HG02642 (cell line): ENCODE measurements around the gene THRSP.
"Not testable (repeated sequence)": the region's sequence is repeated elsewhere in the genome, so short reads cannot be mapped to it uniquely, and the experiment has no call there.

Experiments used
- ATAC-seq: cut with Tn5 transposase; IDR thresholded peaks from one replicate; pipeline ENCODE4 v1.9.1; 2021; ENCODE audit warnings: mild to moderate bottlenecking; ENCODE audit not compliant: unreplicated experiment, poor library complexity

The THRSP gene

DNA sequence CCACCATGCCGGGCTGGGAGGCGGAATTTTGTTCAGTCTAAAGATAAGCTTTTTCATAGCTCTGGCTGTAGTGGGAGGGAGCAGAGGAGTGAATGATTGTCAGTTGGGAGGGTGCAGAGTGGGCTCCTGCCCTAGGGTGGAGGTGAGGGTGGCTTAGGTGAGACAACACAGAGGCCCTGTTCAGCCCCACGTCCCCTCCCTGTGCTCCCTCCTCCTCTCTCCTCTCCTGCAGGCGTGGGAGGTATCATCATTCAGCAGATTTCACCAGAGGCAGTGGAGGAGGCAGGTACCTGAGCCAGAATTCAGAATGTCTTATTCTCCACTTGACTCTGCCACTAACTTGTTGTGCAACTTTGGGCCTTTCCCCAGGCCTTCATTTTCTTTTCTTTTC, 1.7 kb upstream of the THRSP start:
- ATAC-seq: no peak

DNA sequence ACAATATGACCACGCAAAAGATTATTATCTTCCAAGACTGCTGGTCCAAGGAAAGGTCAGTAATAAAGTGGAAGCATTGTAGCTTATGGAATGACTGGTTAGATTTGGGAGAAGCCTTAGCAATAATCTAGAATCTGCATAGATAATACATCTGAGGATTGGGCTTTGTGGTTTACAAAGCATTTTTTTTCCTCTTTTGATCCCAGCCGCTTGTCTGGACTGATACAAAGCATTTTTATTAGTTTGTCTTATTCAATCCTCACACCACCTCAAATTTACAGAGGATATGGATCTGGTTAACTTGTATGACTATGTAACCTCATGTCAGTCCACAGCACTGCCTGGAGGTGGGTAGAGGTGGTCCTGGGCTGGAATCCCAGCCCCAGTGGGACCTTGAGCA, 990 bp upstream of the THRSP start:
- no peak for ATAC-seq

DNA sequence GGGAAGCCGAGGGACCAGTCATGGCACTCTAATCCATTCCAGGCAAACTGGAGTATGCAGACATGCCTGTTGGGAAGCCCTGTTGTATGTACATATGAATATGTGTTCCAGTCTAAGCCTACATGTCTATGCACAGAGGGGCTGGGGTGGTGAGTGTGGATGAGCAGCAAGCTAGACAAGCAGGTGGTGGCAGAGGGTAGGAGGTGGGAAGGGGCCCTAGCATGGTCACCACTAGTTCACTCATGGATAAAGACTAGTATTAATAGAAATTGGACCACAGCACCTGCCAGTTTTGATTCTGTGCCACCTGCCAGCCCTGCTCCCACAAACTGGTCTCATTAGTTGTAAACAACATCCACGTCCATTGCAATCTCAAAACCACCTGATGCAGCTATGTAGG, 1.5 kb downstream of the THRSP start:
- ATAC-seq: no peak

DNA sequence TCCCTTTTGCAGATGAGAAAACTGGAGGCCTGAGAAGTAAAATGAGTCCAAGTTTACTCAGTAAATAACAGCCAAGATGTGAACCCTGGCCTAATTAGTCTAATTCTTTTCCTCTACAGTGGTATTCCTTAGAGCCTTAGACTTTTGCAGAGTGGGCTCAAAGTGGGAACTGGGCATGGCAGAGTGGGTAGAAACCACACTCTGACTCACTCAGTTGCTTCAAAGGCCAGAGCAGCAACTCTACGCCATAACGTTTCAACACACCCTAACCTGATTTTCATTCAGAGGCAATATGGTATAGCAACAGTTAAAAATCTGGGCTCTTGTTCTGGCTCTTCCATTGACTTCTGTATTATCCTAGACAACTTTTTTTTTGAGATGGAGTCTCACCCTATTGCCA, 2.8 kb downstream of the THRSP start:
- no peak for ATAC-seq

DNA sequence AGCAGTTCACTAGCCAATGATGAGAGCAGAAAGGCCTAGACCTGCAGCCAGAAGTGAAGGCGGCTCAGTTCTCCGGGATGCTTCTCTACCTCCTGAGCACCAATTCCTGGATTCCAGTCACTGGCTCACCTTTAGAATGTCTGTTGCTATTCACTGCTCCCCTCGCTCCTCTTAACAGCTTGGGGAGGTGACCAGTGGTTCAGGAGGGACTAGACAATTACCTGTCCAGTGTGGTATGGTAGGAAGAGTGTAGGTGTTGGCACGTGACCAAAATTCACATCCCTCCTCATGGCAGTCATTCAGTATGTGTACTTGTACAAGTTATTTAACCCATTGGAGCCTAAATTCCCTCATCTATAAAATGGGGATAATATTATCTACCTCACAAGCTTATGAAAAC, 4.0 kb downstream of the THRSP start:
- no peak for ATAC-seq

DNA sequence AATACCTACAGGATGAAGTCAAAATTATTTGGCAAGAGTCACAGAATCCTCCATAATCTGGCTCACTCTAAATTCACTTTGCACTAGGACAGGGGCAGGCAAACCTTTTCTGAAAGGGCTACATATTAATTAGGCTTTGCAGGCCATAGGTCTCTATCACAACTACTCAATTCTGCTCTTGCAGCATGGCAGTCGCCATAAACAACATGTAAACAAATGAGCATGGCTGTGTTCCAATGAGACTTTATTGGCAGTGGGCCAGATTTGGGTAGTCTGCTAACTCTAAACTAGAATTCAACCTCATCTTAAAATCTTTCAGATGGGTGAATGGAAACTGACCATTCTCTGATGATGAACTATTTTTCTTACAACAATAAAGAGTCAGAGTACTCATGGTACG, 5.8 kb downstream of the THRSP start:
- ATAC-seq: no peak

DNA sequence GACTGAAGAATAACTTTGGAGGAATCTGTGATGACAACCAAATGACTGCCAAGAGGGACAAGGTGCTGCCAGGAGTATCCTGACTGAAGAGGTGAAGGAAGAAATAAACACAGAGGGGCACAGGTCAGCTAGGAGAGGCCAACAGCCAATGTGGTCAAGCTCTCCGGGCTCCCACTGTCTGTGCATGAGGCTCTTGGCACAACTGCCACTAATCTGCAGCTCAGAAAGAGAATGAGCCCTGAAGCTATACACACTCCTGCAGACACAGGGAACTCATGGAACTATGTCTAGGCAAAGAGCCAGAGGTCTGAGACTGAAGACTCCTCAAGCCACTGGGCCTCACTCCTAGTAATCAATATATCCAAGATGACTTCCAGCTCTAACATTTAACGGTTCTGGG, 7.0 kb downstream of the THRSP start:
- ATAC-seq: no peak

DNA sequence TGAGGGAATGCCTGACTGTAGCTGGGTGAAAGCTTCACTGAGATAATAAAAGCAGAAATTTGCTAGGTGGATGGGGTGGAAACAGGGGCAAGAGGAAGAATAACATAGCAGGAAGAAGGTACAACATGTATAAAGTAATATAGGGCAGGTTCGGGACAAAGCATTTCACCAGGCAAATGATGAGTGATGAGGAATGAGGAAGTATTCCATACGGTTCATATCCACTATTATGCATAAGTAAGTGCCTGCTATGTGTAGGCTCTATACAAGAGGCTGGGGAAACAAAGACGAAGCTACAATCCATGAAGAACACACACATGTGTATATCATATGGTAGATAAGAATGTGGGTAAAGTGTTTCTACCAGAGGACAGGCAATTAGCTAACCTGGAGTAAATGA, 8.1 kb downstream of the THRSP start:
- no peak for ATAC-seq

DNA sequence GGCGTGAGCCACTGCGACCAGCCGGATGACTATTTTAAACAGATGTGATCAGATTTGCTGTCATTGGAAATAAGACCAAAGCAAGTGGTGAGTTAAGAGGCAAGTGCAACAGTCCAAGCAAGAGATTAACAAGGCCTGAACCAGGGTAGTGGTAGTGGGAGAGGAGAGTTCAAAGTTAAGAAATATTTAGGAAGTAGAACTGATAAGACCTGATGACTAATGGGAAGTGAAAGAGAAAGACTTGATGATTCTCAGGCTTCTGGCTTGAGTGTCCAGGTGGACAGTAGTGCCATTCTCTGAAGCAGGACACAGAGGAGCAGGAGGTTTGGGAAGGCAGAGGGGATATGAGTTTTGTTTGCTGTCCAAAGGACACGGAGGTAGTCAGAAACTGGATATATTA, 8.8 kb downstream of the THRSP start:
- ATAC-seq: no peak

DNA sequence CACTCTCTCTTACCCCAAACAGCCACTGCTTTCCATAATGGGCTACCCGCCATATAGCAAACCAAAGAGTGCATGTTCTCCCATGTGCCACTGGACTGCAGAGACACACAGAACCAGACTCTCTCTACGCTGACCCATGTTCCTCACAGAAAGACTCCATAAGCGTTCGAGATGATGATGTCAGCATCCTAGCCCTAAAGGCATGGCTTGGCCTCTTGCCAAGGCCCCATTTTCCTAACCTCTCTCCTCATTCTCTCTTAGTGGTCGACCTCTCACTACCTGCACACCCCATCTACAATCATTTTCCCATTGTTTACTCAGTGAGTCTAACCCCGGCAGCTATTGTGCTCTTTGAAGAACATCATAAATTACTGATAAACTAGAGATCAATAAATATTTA, 11.1 kb downstream of the THRSP start:
- ATAC-seq: no peak

DNA sequence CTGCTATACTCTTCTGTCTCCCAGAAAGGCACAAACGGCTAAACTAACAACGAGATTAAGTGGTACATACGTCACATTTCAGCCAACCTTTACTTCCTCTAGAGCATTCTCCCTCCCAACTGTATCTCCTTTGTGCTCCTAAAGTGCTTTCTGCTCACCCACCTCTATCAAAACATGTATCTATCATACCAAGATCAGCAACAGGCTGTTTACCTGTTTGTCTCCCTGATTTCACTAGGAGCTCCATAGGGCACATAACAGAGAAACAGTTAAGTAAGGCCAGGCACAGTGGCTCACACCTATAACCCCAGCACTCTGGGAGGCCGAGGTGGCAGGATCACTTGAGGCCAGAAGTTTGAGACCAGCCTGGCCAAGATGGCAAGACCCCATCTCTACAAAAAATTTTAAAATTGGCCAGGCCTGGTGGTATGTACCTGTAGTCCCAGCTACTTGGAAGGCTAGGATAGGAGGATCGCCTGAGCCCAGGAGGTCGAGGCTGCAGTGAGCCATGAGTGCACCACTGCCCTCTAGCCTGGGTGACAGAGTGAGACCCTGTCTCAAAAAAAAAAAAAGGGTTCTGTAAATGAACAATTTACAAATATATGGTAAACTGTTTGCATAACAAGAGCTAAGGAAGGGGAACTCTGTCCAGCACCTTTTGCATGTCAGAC, 13.2 kb downstream of the THRSP start:
- no peak for ATAC-seq

DNA sequence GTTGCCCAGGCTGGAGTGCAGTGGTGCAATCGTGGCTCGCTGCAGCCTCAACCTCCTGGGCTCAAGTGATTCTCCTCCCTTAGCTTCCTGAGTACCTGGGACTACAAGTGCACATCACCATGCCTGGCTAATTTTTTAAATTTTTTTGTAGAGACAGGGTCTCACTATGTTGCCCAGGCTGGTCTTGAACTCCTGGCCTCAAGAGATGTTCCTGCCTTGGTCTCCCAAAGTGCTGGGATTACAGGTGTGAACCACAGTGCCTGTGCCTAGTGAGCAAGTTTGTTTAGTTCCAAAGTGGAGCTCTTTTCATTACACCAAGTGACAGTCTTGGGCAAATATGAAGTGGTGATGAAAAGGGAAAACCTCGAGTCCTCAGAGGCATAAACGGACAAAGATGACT, 13.9 kb downstream of the THRSP start:
- not testable (repeated sequence) for ATAC-seq

DNA sequence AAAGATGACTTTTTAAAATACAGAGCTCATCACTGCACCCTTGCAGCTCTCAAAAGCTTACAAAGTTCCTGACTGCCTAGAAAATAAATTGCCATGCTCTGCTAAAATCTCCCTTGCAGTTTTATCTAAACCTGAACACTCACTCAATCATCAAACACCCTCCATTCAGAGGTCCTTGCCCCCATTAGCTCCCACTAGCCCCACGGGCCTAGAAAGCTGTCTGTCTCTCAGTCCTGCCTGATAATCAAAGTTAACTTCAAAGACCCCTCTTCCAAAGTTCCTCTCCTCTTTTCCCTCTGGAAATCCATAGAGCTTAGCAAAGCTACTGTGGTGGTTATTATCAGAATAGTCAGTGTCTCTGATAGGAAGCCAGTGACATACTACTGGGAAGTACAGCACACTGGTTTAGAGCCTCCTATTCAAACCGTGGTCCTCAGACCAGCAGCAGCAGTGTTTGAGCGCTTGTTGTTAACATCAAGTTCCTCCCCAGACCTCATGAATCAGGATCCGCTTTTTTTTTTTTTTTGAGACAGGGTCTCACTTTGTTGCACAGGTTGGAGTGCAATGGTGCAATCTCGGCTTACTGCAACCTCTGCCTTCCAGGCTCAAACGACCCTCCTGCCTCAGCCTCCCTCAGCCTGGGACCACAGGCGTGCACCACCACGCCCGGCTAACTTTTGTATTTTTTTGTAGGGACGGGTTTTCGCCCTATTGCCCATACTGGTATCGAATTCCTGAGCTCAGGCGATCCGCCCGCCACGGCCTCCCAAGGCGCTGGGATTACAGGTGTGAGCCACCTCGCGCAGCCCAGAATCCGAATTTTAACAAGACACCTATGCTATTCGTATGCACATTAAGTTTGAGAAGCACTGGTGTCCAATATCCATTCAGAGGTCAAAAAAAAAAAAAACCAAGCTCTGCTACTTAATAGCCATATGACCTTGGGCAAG, 14.8 kb downstream of the THRSP start:
- no peak for ATAC-seq

DNA sequence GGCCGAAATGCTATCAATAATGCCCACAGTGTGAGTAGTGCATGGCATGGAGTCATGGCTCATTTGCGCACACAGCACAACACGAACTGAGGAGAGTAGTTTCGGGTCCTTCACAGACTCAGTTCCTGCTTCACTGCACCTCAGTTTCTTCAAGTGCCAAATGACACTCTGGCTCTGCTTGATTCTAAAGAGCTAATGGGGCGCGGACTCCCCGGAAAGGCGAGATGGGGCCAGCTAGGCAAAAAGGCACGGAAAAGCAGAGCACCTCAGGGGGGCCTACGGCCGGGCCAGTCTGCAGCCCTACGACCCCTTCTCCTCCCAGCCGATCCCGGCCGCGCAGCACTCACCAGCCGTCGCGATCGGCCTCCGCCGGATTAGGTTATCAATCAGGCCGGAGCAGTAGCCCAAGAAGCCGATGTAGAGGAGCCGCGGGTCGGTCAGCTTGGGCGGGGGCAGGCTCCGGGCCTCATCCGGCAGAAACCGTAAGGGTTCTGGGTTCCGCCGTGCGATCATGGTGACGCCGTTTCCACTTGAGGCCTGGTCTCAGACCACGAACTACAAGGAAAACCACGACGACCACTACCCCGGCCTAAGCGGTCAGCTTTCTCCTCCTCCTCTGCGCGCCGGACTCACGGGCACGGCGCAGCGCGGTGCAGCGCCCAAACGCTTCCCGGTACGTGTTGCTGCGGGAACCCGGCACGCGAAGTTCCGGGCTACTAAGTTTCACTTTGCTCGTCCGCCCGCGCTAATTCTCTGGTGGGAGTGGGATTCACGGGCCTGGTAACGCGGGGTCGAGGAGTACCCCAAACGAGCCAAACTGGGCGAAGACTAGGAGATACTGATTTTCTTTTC, 15.8 kb downstream of the THRSP start, which contains the start of gene NDUFC2:
Gene NDUFC2 (minus strand): TSS at position 631 of the 852 bp plus-strand sequence. CDS start 118 bp downstream, at position 513.
- peak; percentile 91 for ATAC-seq

DNA sequence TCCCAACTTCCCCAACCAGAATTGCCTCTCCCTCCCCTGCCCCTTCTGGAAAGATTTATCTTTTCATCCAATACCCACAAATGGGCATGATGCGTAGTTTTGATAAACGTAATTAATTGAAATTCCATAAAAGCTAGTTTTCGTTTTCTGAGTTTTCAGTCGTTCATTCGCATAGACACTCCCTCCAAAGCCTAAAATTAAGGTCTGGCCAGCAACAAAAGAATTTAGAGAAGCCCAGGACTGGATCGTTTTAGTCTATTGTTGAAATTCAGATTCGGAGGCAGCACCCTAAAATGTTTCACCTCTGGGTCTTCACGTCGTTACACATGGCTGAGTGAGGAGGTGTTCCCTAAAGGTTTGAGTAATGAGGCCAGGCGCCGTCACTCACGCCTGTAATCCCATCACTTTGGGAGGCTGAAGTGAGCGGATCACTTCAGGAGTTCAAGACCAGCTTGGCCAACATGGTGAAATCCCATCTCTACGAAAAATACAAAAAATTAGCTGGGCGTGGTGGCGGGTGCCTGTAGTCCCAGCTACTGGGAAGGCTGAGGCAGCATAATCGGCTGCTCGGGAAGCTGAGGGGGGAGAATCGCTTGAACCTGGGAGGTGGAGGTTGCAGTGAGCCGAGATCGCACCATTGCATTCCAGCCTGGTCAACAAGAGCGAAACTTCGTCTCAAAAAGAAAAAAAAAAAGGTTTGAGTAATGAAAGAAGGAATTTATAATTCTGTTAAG, 16.6 kb downstream of the THRSP start:
- ATAC-seq: no peak

DNA sequence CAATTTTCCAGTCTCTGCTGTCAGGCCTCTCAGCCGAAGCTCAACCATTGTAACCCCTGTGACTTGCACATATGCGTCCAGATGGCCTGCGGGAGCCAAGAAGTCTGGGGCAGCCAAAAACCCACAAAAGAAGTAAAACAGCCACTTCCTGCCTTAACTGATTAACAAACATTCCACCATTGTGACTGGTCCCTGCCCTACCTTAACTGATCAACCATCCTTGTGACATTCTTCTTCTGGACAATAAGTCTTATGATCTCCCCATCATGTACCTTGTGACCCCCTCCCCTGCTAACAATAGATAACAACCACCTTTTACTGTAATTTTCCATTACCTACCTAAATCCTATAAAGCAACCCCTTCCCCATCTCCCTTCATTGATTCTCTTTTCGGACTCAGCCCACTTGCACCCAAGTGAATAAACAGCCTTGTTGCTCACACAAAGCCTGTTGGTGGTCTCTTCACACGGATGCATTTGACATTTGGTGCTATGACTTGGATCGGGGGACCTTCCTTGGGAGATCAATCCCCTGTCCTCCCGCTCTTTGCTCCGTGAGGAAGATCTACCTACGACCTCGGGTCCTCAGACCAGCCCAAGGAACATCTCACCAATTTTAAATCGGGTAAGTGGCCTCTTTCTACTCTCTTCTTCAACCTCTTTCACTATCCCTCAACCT, 17.3 kb downstream of the THRSP start:
- no peak for ATAC-seq

DNA sequence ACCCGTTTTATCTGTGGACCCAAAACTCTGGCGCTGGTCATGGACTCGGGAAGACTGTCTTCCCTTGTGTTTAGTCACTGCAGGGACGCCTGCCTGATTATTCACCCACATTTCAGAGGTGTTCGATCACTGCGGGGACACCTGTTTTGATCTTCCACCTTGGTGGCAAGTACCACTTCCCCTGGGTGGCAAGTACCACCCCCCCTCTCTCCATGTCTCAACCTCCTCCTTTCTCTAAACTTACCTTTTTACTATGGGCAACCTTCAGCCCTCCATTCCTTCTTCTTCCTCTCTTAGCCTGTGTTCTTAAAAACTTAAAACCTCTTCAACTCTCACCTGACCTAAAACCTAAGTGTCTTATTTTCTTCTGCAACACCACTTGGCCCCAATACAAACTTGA, 17.9 kb downstream of the THRSP start:
- no peak for ATAC-seq

DNA sequence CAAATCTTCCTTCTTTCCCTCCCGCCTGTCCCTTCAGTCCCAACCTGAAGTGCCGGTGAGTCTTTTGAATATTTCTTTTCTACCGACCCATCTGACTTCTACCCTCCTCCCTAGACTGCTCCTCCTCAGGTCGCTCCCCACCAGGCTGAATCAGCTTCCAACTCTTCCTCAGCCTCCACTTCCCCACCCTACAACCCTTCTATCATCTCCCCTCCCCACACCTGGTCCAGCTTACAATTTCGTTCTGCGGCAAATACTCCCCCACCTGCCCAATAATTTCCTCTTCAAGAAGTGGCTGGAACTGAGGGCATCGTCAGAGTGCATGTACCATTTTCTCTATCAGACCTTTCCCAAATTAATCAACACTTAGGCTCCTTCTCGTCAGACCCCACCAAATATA, 18.5 kb downstream of the THRSP start:
- ATAC-seq: no peak

DNA sequence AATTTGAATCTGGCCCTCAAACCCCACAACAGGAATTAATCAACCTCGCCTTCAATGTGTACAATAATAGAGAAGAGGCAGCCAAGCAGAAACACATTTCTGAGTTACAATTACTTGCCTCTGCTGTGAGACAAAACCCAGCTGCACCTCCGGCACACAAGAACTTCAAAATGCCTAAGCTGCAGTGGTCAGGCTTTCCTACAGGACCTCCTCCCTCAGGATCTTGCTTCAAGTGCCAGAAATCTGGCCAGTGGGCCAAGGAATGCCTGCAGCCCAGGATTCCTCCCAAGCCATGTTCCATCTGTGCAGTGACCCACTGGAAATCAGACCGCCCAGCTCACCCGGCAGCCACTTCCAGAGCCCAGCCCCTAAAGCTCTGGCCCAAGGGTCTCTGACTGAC, 19.4 kb downstream of the THRSP start:
- no peak for ATAC-seq

DNA sequence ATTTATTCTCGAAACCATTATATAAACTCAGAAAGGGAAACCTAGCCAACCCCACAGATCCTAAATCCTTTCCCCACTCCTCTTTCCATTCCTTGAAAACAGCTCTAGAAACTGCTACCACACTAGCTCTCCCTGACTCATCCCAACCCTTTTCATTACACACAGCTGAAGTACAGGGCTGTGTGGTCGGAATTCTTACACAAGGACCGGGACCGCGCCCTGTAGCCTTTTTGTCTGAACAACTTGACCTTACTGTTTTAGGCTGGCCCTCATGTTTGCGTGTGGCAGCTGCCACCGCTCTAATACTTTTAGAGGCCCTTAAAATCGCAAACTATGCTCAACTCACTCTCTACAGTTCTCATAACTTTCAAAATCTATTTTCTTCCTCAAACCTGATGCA, 20.8 kb downstream of the THRSP start:
- not testable (repeated sequence) for ATAC-seq
